HEK293 (cell line): ENCODE results near the gene SPIB.

ENCODE experiments used
- CTCF ChIA-PET: fragments of 350-600 bp; formaldehyde crosslinking; extraction: SDS; loops from one replicate; lab custom pipeline; 2021; ENCODE audit warnings: antibody characterized with exemption; lab: Yijun Ruan, JAX
- POLR2A ChIA-PET: fragments of 300-600 bp; formaldehyde crosslinking; extraction: SDS; loops from one replicate; lab custom pipeline; 2020; ENCODE audit warnings: antibody characterized with exemption, inconsistent platforms; lab: Yijun Ruan, JAX
- H3K27ac ChIP-seq: fragments of 200-500 bp; sonication (Bioruptor generic); 2 replicates; pipeline ENCODE4 v1.5.1; 2014; ENCODE audit warnings: low read depth, low read length, control low read depth, inconsistent platforms; ENCODE audit errors: extremely low read depth
- H3K36me3 ChIP-seq, 2 experiments: fragments of 200-500 bp in 1 of 2; sonication (Bioruptor generic) in 1 of 2; 1 replicate in 1 of 2; 2 replicates in 1 of 2; pipeline ENCODE4 v1.5.1; 2014 to 2017; ENCODE audit warnings: inconsistent platforms in 2 of 2, low read length in 2 of 2; ENCODE audit not compliant: control insufficient read depth in 2 of 2, insufficient read depth in 1 of 2
- H3K4me1 ChIP-seq: fragments of 200-500 bp; sonication (Bioruptor generic); 2 replicates; pipeline ENCODE4 v1.5.1; 2014; ENCODE audit warnings: mild to moderate bottlenecking, low read length, inconsistent platforms; ENCODE audit not compliant: control insufficient read depth, insufficient read depth
- H3K4me3 ChIP-seq: 2 replicates; pipeline ENCODE4 v1.5.1; 2011; ENCODE audit warnings: low read depth, mild to moderate bottlenecking, control low read depth, low read length, moderate library complexity
- H3K9me3 ChIP-seq: fragments of 200-500 bp; sonication (Bioruptor generic); 2 replicates; pipeline ENCODE4 v1.5.1; 2014; ENCODE audit warnings: low read depth, low read length, inconsistent platforms; ENCODE audit not compliant: control insufficient read depth, insufficient read depth
- HOXC10 ChIP-seq: sonication (generic); formaldehyde crosslinking; IDR thresholded peaks from 2 replicates; pipeline ENCODE4 v1.8.1; 2023; ENCODE audit warnings: mild to moderate bottlenecking, missing genetic modification reagents
- PRDM6 ChIP-seq: fragments of 450-650 bp; formaldehyde crosslinking; IDR thresholded peaks from 2 replicates; pipeline ENCODE4 v1.5.1; 2017; ENCODE audit warnings: missing biosample characterization, missing genetic modification characterization
- SCRT1 ChIP-seq: fragments of 450-650 bp; formaldehyde crosslinking; IDR thresholded peaks from 2 replicates; pipeline ENCODE4 v1.5.1; 2016; ENCODE audit warnings: missing biosample characterization, missing genetic modification characterization, borderline replicate concordance
- ZBTB21 ChIP-seq: fragments of 450-650 bp; formaldehyde crosslinking; IDR thresholded peaks from 2 replicates; pipeline ENCODE4 v1.5.1; 2017; ENCODE audit warnings: missing biosample characterization, missing genetic modification characterization
- ZBTB26 ChIP-seq: fragments of 450-650 bp; formaldehyde crosslinking; optimal IDR thresholded peaks from 2 replicates; pipeline ENCODE3; 2016; ENCODE audit warnings: missing biosample characterization, mild to moderate bottlenecking, missing genetic modification characterization
- ZBTB44 ChIP-seq: fragments of 450-650 bp; IDR thresholded peaks from 2 replicates; pipeline ENCODE4 v1.5.1; 2018; ENCODE audit warnings: missing biosample characterization, mild to moderate bottlenecking, missing genetic modification characterization
- ZNF114 ChIP-seq: fragments of 450-650 bp; formaldehyde crosslinking; IDR thresholded peaks from 2 replicates; pipeline ENCODE4 v1.5.0; 2017; ENCODE audit warnings: missing biosample characterization, missing genetic modification characterization
- ZNF138 ChIP-seq: fragments of 450-650 bp; formaldehyde crosslinking; IDR thresholded peaks from 2 replicates; pipeline ENCODE4 v1.5.1; 2016; ENCODE audit warnings: missing biosample characterization, missing genetic modification characterization, borderline replicate concordance
- ZNF157 ChIP-seq: fragments of 450-650 bp; formaldehyde crosslinking; IDR thresholded peaks from 2 replicates; pipeline ENCODE4 v1.5.1; 2016; ENCODE audit warnings: missing biosample characterization, missing genetic modification characterization
- ZNF2 ChIP-seq: fragments of 450-650 bp; formaldehyde crosslinking; IDR thresholded peaks from 2 replicates; pipeline ENCODE4 v1.5.1; 2016; ENCODE audit warnings: missing biosample characterization, missing genetic modification characterization
- ZNF335 ChIP-seq: fragments of 450-650 bp; formaldehyde crosslinking; conservative IDR thresholded peaks from 2 replicates; pipeline ENCODE4 v1.5.1; 2016; ENCODE audit warnings: missing biosample characterization, missing genetic modification characterization
- ZNF350 ChIP-seq: fragments of 450-650 bp; formaldehyde crosslinking; IDR thresholded peaks from 2 replicates; pipeline ENCODE4 v1.5.0; 2017; ENCODE audit warnings: missing biosample characterization, mild to moderate bottlenecking, missing genetic modification characterization
- ZNF37A ChIP-seq: fragments of 450-650 bp; IDR thresholded peaks from 2 replicates; pipeline ENCODE4 v1.5.1; 2018; ENCODE audit warnings: missing biosample characterization, missing genetic modification characterization
- ZNF391 ChIP-seq: fragments of 450-650 bp; formaldehyde crosslinking; IDR thresholded peaks from 2 replicates; pipeline ENCODE4 v1.5.1; 2016; ENCODE audit warnings: low read depth, missing biosample characterization, missing genetic modification characterization, borderline replicate concordance
- ZNF449 ChIP-seq: fragments of 450-650 bp; formaldehyde crosslinking; IDR thresholded peaks from 2 replicates; pipeline ENCODE4 v1.5.1; 2017; ENCODE audit warnings: missing biosample characterization, mild to moderate bottlenecking, missing genetic modification characterization, moderate library complexity
- ZNF596 ChIP-seq: fragments of 450-650 bp; IDR thresholded peaks from 2 replicates; pipeline ENCODE4 v1.5.0; 2018; ENCODE audit warnings: missing biosample characterization, mild to moderate bottlenecking, missing genetic modification characterization, moderate library complexity
- ZNF626 ChIP-seq: fragments of 450-650 bp; sonication (Bioruptor Pico); formaldehyde crosslinking; IDR thresholded peaks from 2 replicates; pipeline ENCODE4 v1.5.1; 2018; ENCODE audit warnings: missing biosample characterization, missing genetic modification characterization, inconsistent platforms
- ZNF654 ChIP-seq: fragments of 450-650 bp; formaldehyde crosslinking; IDR thresholded peaks from 2 replicates; pipeline ENCODE4 v1.5.1; 2016; ENCODE audit warnings: low read depth, missing biosample characterization, missing genetic modification characterization
- ZNF768 ChIP-seq: fragments of 450-650 bp; formaldehyde crosslinking; IDR thresholded peaks from 2 replicates; pipeline ENCODE4 v1.5.1; 2018; ENCODE audit warnings: missing biosample characterization, mild to moderate bottlenecking, missing genetic modification characterization
- ZSCAN30 ChIP-seq: fragments of 450-650 bp; IDR thresholded peaks from 2 replicates; pipeline ENCODE4 v1.5.1; 2018; ENCODE audit warnings: missing biosample characterization, mild to moderate bottlenecking, missing genetic modification characterization, moderate library complexity
- TF ChIP-seq, protein P1 (sequence below): fragments of 450-650 bp; formaldehyde crosslinking; IDR thresholded peaks from 2 replicates; pipeline ENCODE4 v1.5.1; 2016; ENCODE audit warnings: missing biosample characterization, missing genetic modification characterization
- TF ChIP-seq, protein P2 (sequence below): fragments of 450-650 bp; formaldehyde crosslinking; IDR thresholded peaks from 2 replicates; pipeline ENCODE4 v1.5.1; 2017; ENCODE audit warnings: missing biosample characterization, missing genetic modification characterization
- TF ChIP-seq, protein P3 (sequence below): fragments of 450-650 bp; formaldehyde crosslinking; IDR thresholded peaks from 2 replicates; pipeline ENCODE4; 2016; ENCODE audit warnings: missing biosample characterization, missing genetic modification characterization

Gene SPIB

DNA sequence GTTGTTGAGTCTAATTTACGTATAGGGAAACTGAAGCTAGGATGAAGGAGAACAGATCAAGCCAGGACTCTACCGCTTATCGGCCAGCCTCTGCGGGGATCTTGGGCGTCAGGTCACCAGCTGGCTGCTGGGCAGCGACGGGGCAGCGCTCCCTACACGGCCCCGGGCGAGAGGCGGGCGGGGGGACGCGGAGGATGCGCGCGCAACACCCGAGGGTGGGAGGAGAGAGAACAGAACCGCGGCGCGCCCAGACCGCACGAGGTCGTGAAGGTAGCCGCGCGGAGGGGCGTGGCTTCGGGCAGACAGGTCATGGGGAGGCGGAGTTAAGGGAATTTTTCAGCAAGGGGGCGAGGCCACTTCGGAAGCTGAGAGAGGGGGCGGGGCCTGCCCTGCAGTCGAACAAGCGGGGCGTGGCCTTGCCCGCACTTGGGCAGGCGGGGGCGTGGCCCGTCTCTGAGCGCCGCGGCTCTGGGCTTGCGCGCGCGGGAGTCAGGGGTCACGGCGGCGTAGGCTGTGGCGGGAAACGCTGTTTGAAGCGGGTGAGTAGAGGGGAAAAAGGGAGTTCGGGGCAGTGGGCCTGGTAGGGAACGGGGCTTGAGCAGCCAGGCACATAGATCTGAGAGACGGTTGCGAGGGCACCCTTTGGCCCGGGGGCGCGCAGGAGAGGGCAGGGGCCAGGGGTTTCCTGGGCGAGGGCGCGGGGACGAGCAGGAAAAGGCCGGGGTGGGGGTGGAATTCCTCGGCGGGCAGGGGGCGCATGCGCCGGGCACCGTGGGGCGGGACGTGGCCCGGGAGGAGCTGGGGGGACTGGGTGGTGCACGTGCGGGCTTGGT is 34.7 kb upstream of the SPIB start, which contains the start of gene POLD1 (continued):
- TF ChIP-seq, protein P1, sequence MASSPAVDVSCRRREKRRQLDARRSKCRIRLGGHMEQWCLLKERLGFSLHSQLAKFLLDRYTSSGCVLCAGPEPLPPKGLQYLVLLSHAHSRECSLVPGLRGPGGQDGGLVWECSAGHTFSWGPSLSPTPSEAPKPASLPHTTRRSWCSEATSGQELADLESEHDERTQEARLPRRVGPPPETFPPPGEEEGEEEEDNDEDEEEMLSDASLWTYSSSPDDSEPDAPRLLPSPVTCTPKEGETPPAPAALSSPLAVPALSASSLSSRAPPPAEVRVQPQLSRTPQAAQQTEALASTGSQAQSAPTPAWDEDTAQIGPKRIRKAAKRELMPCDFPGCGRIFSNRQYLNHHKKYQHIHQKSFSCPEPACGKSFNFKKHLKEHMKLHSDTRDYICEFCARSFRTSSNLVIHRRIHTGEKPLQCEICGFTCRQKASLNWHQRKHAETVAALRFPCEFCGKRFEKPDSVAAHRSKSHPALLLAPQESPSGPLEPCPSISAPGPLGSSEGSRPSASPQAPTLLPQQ (tag by site-specific recombination), result peak; percentile 80
- TF ChIP-seq ZNF350 (tag by site-specific recombination) (no peak), HOXC10 (CRISPR knock-in tag) (0 out of 2 replicates have a peak, but pooled peaks have one; percentile 57), ZNF138 (no peak), ZBTB44 (tag by site-specific recombination) (no peak), SCRT1 (peak; percentile 74; the same call in 1 of the 2 replicates), ZNF2 (peak; percentile 64; the same call in 1 of the 2 replicates), PRDM6 (tag by site-specific recombination) (no peak), ZNF654 (tag by site-specific recombination) (no peak), ZNF768 (tag by site-specific recombination) (no peak), ZNF596 (tag by site-specific recombination) (no peak), ZNF114 (tag by site-specific recombination) (no peak), ZSCAN30 (peak; percentile 37; the same call in 1 of the 2 replicates), ZNF157 (tag by site-specific recombination) (no peak)
- TF ChIP-seq, protein P2, sequence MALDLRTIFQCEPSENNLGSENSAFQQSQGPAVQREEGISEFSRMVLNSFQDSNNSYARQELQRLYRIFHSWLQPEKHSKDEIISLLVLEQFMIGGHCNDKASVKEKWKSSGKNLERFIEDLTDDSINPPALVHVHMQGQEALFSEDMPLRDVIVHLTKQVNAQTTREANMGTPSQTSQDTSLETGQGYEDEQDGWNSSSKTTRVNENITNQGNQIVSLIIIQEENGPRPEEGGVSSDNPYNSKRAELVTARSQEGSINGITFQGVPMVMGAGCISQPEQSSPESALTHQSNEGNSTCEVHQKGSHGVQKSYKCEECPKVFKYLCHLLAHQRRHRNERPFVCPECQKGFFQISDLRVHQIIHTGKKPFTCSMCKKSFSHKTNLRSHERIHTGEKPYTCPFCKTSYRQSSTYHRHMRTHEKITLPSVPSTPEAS (tag by site-specific recombination), result no peak
- TF ChIP-seq, protein P3, sequence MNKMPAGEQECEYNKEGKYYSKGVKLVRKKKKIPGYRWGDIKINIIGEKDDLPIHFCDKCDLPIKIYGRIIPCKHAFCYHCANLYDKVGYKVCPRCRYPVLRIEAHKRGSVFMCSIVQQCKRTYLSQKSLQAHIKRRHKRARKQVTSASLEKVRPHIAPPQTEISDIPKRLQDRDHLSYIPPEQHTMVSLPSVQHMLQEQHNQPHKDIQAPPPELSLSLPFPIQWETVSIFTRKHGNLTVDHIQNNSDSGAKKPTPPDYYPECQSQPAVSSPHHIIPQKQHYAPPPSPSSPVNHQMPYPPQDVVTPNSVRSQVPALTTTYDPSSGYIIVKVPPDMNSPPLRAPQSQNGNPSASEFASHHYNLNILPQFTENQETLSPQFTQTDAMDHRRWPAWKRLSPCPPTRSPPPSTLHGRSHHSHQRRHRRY (tag by site-specific recombination), result no peak
- TF ChIP-seq, all 188 proteins: peak for 69

DNA sequence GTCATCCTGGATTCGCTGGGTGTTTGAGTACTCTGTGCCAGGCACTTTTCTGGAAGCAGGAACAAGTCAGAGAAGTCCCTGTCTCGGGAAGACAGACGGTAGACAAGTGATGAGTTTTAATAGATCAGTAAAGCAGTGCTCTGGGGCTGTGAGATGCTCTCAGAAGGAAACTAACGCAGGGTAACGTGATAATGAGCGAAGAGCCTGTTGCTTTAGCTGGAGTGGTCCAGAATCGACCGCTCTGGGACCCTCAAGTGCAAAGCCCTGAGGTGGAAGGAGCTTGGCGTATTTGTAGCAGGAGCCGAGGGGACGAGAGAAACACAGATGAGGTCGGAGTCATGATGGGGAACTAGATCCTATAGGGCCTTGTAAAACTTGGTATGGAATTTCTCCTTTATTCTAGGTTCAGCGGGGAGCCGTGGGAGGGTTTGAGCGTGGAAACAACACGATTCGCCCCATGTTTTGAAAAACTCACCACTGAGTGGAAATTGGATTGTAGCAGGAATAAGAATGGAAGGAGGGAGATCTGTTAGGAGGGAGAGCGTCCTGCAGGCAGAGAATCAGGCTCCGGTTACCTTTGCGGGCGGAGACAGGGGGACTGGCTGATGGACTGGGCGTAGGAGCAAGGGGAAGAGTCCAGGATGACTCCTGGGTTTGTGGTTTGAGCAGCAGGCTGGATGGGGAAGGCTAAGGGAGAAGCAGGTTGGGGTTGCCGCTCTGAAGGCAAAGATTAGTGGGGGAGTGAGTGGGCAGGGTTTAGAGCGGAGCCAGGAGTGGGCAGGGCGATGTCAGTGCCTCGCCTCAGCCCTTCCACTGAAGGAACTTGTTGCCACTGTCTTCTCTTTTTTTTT is 33.8 kb upstream of the SPIB start:
- ChIA-PET CTCF (interaction anchor here (0.7 to 1.8 kb wide), 6 partner anchors 10 to 971 kb away, joined by 3 to 7 read pairs (median 5); no protein-coding TSS in a partner anchor), POLR2A (interaction anchor here (0.5 to 2.2 kb wide), 21 partner anchors 9 to 1650 kb away, joined by 3 to 22 read pairs (median 4); partner anchors contain the start of genes KCNC3, MYH14 and NR1H2)
- H3K9me3 ChIP-seq, result no peaks in the 10 kb centered on the region
- H3K27ac ChIP-seq, result peak overlapping the region; percentile 61; the same call in 1 of the 2 replicates
- peak overlapping the region; percentile 85 for H3K4me3 ChIP-seq
- peaks cover 31 to 61% of the 10 kb centered on the region in 2 experiments for H3K36me3 ChIP-seq
- 0 out of 2 replicates have a peak, but pooled peaks cover 2% of the 10 kb centered on the region for H3K4me1 ChIP-seq
- TF ChIP-seq ZNF391 (no peak), ZBTB26 (tag by site-specific recombination) (no peak), ZNF626 (tag by site-specific recombination) (no peak), ZNF449 (no peak), ZBTB21 (tag by site-specific recombination) (no peak), ZNF596 (tag by site-specific recombination) (no peak), ZNF335 (tag by site-specific recombination) (0 out of 2 replicates have a peak, but pooled peaks have one; percentile 1), ZNF37A (no peak)
